ENCODE data around the gene DSE.

Gene DSE

DNA sequence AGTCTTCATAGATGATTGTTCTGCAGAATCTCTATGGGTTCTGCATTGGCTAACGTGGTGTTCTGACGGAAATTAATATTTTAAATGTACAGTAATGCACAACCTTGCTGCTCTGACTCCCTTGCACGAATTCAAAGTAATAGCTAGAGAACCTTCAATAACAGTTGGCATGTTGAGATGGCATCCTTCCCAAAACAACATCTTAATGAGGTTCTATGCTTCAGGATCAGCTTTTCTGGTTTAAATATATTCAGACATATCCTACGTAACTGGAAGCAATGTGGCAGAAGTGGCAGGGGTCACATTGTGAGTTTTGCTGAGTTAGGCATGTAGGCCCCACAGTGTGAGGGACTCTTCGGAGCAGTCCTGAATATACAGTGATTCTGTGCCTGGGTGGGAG is 25.7 kb downstream of the DSE start:
- no peak overlapping the region for H3K27ac ChIP-seq
- TF ChIP-seq ZFX (IDR thresholded peaks at IDR 0.05) = no peak
- TF ChIP-seq, protein P1, sequence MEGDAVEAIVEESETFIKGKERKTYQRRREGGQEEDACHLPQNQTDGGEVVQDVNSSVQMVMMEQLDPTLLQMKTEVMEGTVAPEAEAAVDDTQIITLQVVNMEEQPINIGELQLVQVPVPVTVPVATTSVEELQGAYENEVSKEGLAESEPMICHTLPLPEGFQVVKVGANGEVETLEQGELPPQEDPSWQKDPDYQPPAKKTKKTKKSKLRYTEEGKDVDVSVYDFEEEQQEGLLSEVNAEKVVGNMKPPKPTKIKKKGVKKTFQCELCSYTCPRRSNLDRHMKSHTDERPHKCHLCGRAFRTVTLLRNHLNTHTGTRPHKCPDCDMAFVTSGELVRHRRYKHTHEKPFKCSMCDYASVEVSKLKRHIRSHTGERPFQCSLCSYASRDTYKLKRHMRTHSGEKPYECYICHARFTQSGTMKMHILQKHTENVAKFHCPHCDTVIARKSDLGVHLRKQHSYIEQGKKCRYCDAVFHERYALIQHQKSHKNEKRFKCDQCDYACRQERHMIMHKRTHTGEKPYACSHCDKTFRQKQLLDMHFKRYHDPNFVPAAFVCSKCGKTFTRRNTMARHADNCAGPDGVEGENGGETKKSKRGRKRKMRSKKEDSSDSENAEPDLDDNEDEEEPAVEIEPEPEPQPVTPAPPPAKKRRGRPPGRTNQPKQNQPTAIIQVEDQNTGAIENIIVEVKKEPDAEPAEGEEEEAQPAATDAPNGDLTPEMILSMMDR (conservative IDR thresholded peaks at IDR 0.05) = no peak

GRCh38 chr6:116397914-116398313 is 27.2 kb downstream of the DSE start:
- no peak overlapping the region for H3K27ac ChIP-seq
- no peak for TF ChIP-seq ZFX (IDR thresholded peaks at IDR 0.05)
- TF ChIP-seq, protein P1 (conservative IDR thresholded peaks at IDR 0.05) = no peak

- TF ChIP-seq, protein P1 (conservative IDR thresholded peaks at IDR 0.05) = no peak
- TF ChIP-seq ZFX (IDR thresholded peaks at IDR 0.05) = no peak
- no peak overlapping the region for H3K27ac ChIP-seq
Observed at GRCh38 chr6:116398316-116399010, 27.7 kb downstream of the DSE start.

DNA sequence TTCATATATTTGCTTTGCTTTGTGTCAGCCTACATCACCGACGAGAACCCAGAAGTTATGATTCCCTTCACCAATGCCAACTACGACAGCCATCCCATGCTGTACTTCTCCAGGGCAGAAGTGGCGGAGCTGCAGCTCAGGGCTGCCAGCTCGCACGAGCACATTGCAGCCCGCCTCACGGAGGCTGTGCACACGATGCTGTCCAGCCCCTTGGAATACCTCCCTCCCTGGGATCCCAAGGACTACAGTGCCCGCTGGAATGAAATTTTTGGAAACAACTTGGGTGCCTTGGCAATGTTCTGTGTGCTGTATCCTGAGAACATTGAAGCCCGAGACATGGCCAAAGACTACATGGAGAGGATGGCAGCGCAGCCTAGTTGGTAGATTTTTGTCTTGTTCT is 28.5 kb downstream of the DSE start:
- H3K27ac ChIP-seq = no peak overlapping the region
- TF ChIP-seq ZFX (IDR thresholded peaks at IDR 0.05) = no peak
- TF ChIP-seq, protein P1 (conservative IDR thresholded peaks at IDR 0.05) = no peak

DNA sequence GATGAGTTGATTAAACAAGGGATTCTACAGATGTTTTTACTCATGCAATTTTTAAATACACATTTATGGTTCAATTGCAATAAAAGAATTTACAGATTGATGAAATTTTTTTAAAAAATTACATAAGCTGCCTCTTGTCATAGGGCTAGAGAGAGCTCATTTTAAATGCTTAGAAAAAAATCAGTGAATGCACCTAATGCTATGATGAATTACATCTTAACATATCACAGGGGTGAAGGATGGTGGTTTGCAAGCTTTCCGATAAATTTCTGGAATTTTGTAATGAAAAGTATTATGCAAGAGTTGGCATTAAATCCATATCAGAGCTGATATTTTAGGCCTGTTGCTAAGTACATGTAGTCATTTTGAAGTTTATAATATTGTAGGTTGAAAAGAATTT is 29.6 kb downstream of the DSE start:
- no peak overlapping the region for H3K27ac ChIP-seq
- no peak for TF ChIP-seq ZFX (IDR thresholded peaks at IDR 0.05)
- TF ChIP-seq, protein P1 (conservative IDR thresholded peaks at IDR 0.05) = no peak

- no peak overlapping the region for H3K27ac ChIP-seq
- no peak for TF ChIP-seq ZFX (IDR thresholded peaks at IDR 0.05)
- TF ChIP-seq, protein P1 (conservative IDR thresholded peaks at IDR 0.05) = no peak
Observed at GRCh38 chr6:116402108-116402937, 31.6 kb downstream of the DSE start.

GRCh38 chr6:116403205-116403604 is 32.5 kb downstream of the DSE start:
- H3K27ac ChIP-seq = no peak overlapping the region
- TF ChIP-seq, protein P1 (conservative IDR thresholded peaks at IDR 0.05) = no peak
- no peak for TF ChIP-seq ZFX (IDR thresholded peaks at IDR 0.05)

Measured in C4-2B (cell line).